Measurements from ENCODE around the gene SRC.

DNA sequence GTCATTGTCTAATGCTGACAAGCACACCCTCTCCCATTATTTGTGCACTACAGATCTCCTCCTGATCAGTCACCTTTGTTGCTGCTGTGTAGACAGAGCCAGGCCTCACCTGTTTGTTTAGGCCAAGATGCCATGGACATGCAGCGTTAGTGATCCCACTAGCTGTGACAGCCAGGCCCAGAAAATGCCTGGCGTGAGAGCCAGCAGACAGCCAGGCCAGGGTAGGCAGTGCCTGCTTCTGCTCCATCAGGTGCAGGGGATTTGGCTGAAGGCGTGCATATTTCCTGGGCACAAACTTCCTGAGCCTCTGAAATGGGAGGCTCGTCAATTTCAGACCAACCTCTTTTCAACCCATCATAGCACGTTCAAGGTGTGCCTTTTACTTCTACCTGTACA is 29.2 kb upstream of the SRC start:
- TF ChIP-seq CTCF (IDR thresholded peaks at IDR 0.05 in 8 of 11, conservative IDR thresholded peaks at IDR 0.05 in 3 of 11) = no peak
- TF ChIP-seq POLR2A (IDR thresholded peaks at IDR 0.05) = no peak
